Neuronal stem cell (in vitro differentiated cells): Measurements from ENCODE around the gene CABLES2.

Source experiments
- DNase-seq: peaks from one replicate; pipeline ENCODE4 v3.0.0-alpha.2; 2013; ENCODE audit warnings: low spot score
- H2AFZ ChIP-seq: one replicate; pipeline ENCODE4 v1.6.1; 2013; ENCODE audit warnings: mild to moderate bottlenecking, low read length, inconsistent platforms
- H2AK5ac ChIP-seq: 2 replicates; pipeline ENCODE4 v1.6.1; 2013; ENCODE audit warnings: low read depth, mild to moderate bottlenecking, inconsistent platforms, low read length, moderate library complexity, mixed read lengths
- H2BK120ac ChIP-seq: 2 replicates; pipeline ENCODE4 v1.6.1; 2013; ENCODE audit warnings: low read depth, mild to moderate bottlenecking, inconsistent platforms, low read length, moderate library complexity, mixed read lengths
- H2BK12ac ChIP-seq: one replicate; pipeline ENCODE4 v1.6.1; 2013; ENCODE audit warnings: low read length, inconsistent platforms
- H2BK15ac ChIP-seq: 2 replicates; pipeline ENCODE4 v1.6.1; 2013; ENCODE audit warnings: mild to moderate bottlenecking, low read length, inconsistent platforms, mixed read lengths
- H2BK5ac ChIP-seq: one replicate; pipeline ENCODE4 v1.6.1; 2013; ENCODE audit warnings: inconsistent platforms, mild to moderate bottlenecking, low read length, moderate library complexity
- H3K14ac ChIP-seq: one replicate; pipeline ENCODE4 v1.6.1; 2013; ENCODE audit warnings: low read length, inconsistent platforms
- H3K18ac ChIP-seq: 2 replicates; pipeline ENCODE4 v1.6.1; 2013; ENCODE audit warnings: low read length, inconsistent platforms
- H3K23ac ChIP-seq: 2 replicates; pipeline ENCODE4 v1.6.1; 2013; ENCODE audit warnings: low read depth, mild to moderate bottlenecking, mixed read lengths, low read length, inconsistent platforms; ENCODE audit not compliant: poor library complexity
- H3K27ac ChIP-seq: replicated peaks from 3 replicates; pipeline ENCODE4 v1.5.1; 2013; ENCODE audit warnings: low read length, inconsistent platforms
- H3K27me3 ChIP-seq, 3 experiments: 2 replicates each; pipeline ENCODE4 v1.6.1; 2013; ENCODE audit warnings: low read length in 3 of 3, mild to moderate bottlenecking in 2 of 3, inconsistent platforms in 1 of 3, low read depth in 1 of 3, mixed read lengths in 1 of 3, moderate library complexity in 1 of 3; ENCODE audit not compliant: control insufficient read depth in 3 of 3, insufficient read depth in 3 of 3
- H3K36me3 ChIP-seq, 2 donors: replicated peaks in 1 of 2; 2 replicates each; pipeline ENCODE4 v1.6.1; 2013; ENCODE audit warnings: low read length in 2 of 2; ENCODE audit not compliant: control insufficient read depth in 2 of 2, insufficient read depth in 2 of 2
- H3K4ac ChIP-seq: 2 replicates; pipeline ENCODE4 v1.6.1; 2013; ENCODE audit warnings: inconsistent platforms, mild to moderate bottlenecking, low read length, moderate library complexity
- H3K4me1 ChIP-seq, 2 donors: 1 replicate in 1 of 2; 2 replicates in 1 of 2; pipeline ENCODE4 v1.6.1; 2013; ENCODE audit warnings: low read length in 2 of 2, low read depth in 1 of 2; ENCODE audit not compliant: control insufficient read depth in 2 of 2, insufficient read depth in 1 of 2
- H3K4me2 ChIP-seq: one replicate; pipeline ENCODE4 v1.6.1; 2013; ENCODE audit warnings: mild to moderate bottlenecking, low read length, inconsistent platforms; ENCODE audit not compliant: insufficient read depth, poor library complexity, severe bottlenecking
- H3K4me3 ChIP-seq, 2 donors: 2 replicates each; pipeline ENCODE4 v1.5.1; 2013; ENCODE audit warnings: low read length in 2 of 2, mild to moderate bottlenecking in 2 of 2, inconsistent platforms in 1 of 2, moderate library complexity in 1 of 2
- H3K79me1 ChIP-seq: one replicate; pipeline ENCODE4 v1.6.1; 2013; ENCODE audit warnings: low read depth, mild to moderate bottlenecking, inconsistent platforms, low read length, moderate library complexity
- H3K9ac ChIP-seq: one replicate; pipeline ENCODE4 v1.6.1; 2013; ENCODE audit warnings: mild to moderate bottlenecking, low read depth, low read length, inconsistent platforms; ENCODE audit not compliant: poor library complexity
- H3K9me3 ChIP-seq, 2 donors: replicated peaks in 1 of 2; 2 replicates each; pipeline versions ENCODE3 to v1.6.1; 2013; ENCODE audit warnings: low read length in 2 of 2, mild to moderate bottlenecking in 2 of 2, inconsistent platforms in 1 of 2, low read depth in 1 of 2, mixed read lengths in 1 of 2, moderate library complexity in 1 of 2; ENCODE audit not compliant: control insufficient read depth in 2 of 2, insufficient read depth in 1 of 2
- H4K8ac ChIP-seq: one replicate; pipeline ENCODE4 v1.6.1; 2013; ENCODE audit warnings: low read depth, mild to moderate bottlenecking, inconsistent platforms, low read length, moderate library complexity
- H4K91ac ChIP-seq: one replicate; pipeline ENCODE4 v1.6.1; 2013; ENCODE audit warnings: low read length, low read depth, mild to moderate bottlenecking, inconsistent platforms; ENCODE audit not compliant: poor library complexity
- WGBS, 2 donors: extraction: QIAGEN DNeasy Blood & Tissue Kit; methylation state at CpG; one replicate each; pipeline ENCODE4 v1.1.7; 2013; ENCODE audit warnings: missing lambda C conversion rate in 2 of 2, mixed read lengths in 1 of 2; ENCODE audit not compliant: insufficient read length in 2 of 2, insufficient replicate concordance in 1 of 2; ENCODE audit errors: extremely low coverage in 2 of 2; 5-methylcytosine and 5-hydroxymethylcytosine counted together

CABLES2 gene

GRCh38 chr20:62424249-62425107, 17.4 kb upstream of the CABLES2 start:
- Histone ChIP-seq H2BK15ac (peak overlapping the region; percentile 87), H3K9me3 (peaks cover 0 to 5% of the 10 kb centered on the region in 2 donors), H4K8ac (no peak overlapping the region), H2AK5ac (peak overlapping the region; percentile 83), H2BK5ac (peak overlapping the region; percentile 17), H3K27ac (no peak overlapping the region), H2AFZ (no peak overlapping the region), H3K23ac (peak overlapping the region; percentile 92), H3K79me1 (peaks cover 5% of the 10 kb centered on the region), H3K4ac (no peak overlapping the region), H2BK12ac (peak overlapping the region; percentile 51), H3K18ac (peak overlapping the region; percentile 80), H3K4me1 (peaks cover 0 to 15% of the 10 kb centered on the region in 2 donors), H3K4me3 (no peak overlapping the region), H3K4me2 (no peak overlapping the region), H3K36me3 (no peaks in the 10 kb centered on the region), H3K9ac (peak overlapping the region; percentile 38), H3K27me3 (peaks cover 0 to 28% (median 0%) of the 10 kb centered on the region in 3 experiments), H2BK120ac (no peak overlapping the region), H3K14ac (peak overlapping the region; percentile 91), H4K91ac (no peak overlapping the region)
- DNase-seq, result no peak
- no CpG with 5 or more reads among the region's 23 CpGs for WGBS, 2 donors

- Histone ChIP-seq H3K14ac (peak overlapping the region; percentile 47), H3K4ac (no peak overlapping the region), H3K36me3 (no peaks in the 10 kb centered on the region), H2AK5ac (peak overlapping the region; percentile 84), H3K18ac (peak overlapping the region; percentile 59), H3K4me2 (no peak overlapping the region), H4K91ac (no peak overlapping the region), H3K23ac (peak overlapping the region; percentile 73), H2BK15ac (peak overlapping the region; percentile 10), H3K27ac (no peak overlapping the region), H2BK120ac (no peak overlapping the region), H3K27me3 (peaks cover 0 to 28% (median 0%) of the 10 kb centered on the region in 3 experiments), H2BK12ac (no peak overlapping the region), H3K4me1 (peaks cover 0 to 14% of the 10 kb centered on the region in 2 donors), H3K4me3 (no peak overlapping the region), H2BK5ac (no peak overlapping the region), H2AFZ (no peak overlapping the region), H4K8ac (no peak overlapping the region), H3K9ac (peak overlapping the region; percentile 44), H3K9me3 (peaks cover 0 to 5% of the 10 kb centered on the region in 2 donors), H3K79me1 (peaks cover 5% of the 10 kb centered on the region)
- no CpG with 5 or more reads among the region's 10 CpGs for WGBS, 2 donors
- DNase-seq, result no peak
Measured at GRCh38 chr20:62423326-62423706, 16.2 kb upstream of the CABLES2 start.

- WGBS, 2 donors, result no CpG with 5 or more reads among the region's 20 CpGs
- H3K4me2 ChIP-seq, result no peak overlapping the region
- no peak overlapping the region for H4K91ac ChIP-seq
- peak overlapping the region; percentile 10 for H2BK15ac ChIP-seq
- no peak overlapping the region for H2AFZ ChIP-seq
- peak overlapping the region; percentile 44 for H3K9ac ChIP-seq
- H2BK12ac ChIP-seq, result no peak overlapping the region
- no peaks in the 10 kb centered on the region for H3K36me3 ChIP-seq
- H3K9me3 ChIP-seq, result peaks cover 0 to 5% of the 10 kb centered on the region in 2 donors
- no peak overlapping the region for H2BK5ac ChIP-seq
- H3K23ac ChIP-seq, result peak overlapping the region; percentile 73
- peaks cover 5% of the 10 kb centered on the region for H3K79me1 ChIP-seq
- H3K14ac ChIP-seq, result peak overlapping the region; percentile 47
- DNase-seq, result no peak
- no peak overlapping the region for H3K27ac ChIP-seq
- H2BK120ac ChIP-seq, result no peak overlapping the region
- peak overlapping the region; percentile 84 for H2AK5ac ChIP-seq
- H3K4me3 ChIP-seq, result no peak overlapping the region
- peaks cover 0 to 14% of the 10 kb centered on the region in 2 donors for H3K4me1 ChIP-seq
- peaks cover 0 to 28% (median 0%) of the 10 kb centered on the region in 3 experiments for H3K27me3 ChIP-seq
- H3K4ac ChIP-seq, result no peak overlapping the region
- no peak overlapping the region for H4K8ac ChIP-seq
- peak overlapping the region; percentile 85 for H3K18ac ChIP-seq
Measured at GRCh38 chr20:62422636-62423325, 15.7 kb upstream of the CABLES2 start.

GRCh38 chr20:62421716-62421990, 14.6 kb upstream of the CABLES2 start:
- no peak overlapping the region for H3K4ac ChIP-seq
- peaks cover 0 to 7% of the 10 kb centered on the region in 2 donors for H3K4me1 ChIP-seq
- no peak for DNase-seq
- peaks cover 5% of the 10 kb centered on the region for H3K79me1 ChIP-seq
- H3K9ac ChIP-seq, result peak overlapping the region; percentile 37
- H2BK120ac ChIP-seq, result no peak overlapping the region
- no CpG with 5 or more reads among the region's 6 CpGs for WGBS, 2 donors
- H3K14ac ChIP-seq, result peak overlapping the region; percentile 97
- H3K36me3 ChIP-seq, result no peaks in the 10 kb centered on the region
- peak overlapping the region; percentile 4 for H2AK5ac ChIP-seq
- H4K8ac ChIP-seq, result no peak overlapping the region
- H3K27me3 ChIP-seq, result peaks cover 0 to 32% (median 0%) of the 10 kb centered on the region in 3 experiments
- no peak overlapping the region for H2BK5ac ChIP-seq
- peak overlapping the region; percentile 11 for H4K91ac ChIP-seq
- peak overlapping the region; percentile 95 for H3K23ac ChIP-seq
- H3K4me2 ChIP-seq, result no peak overlapping the region
- peak overlapping the region; percentile 36 for H2BK12ac ChIP-seq
- H2BK15ac ChIP-seq, result peak overlapping the region; percentile 72
- H3K18ac ChIP-seq, result peak overlapping the region; percentile 24
- peaks cover 0 to 5% of the 10 kb centered on the region in 2 donors for H3K9me3 ChIP-seq
- H3K27ac ChIP-seq, result no peak overlapping the region
- H3K4me3 ChIP-seq, result peak overlapping the region in 1 of 2 donors; percentile 51
- no peak overlapping the region for H2AFZ ChIP-seq
